Thymus (tissue), 11 donors: ENCODE measurements around the gene LSM14A. TPM values are rescaled to one million over a fixed set of nuclear protein-coding genes. Genes with fewer than 3 reads are reported as not detected.

ENCODE experiments used
- DNase-seq, 9 donors: peaks; one replicate each; pipeline ENCODE4 v3.0.0-alpha.2; 2013; ENCODE audit warnings: low spot score in 9 of 9, low read depth in 6 of 9, missing footprints in 1 of 9
- H3K27ac ChIP-seq, 2 donors: one replicate each; pipeline ENCODE4 v1.5.1; 2013; ENCODE audit warnings: control low read depth in 1 of 2, low read depth in 1 of 2, low read length in 1 of 2, mild to moderate bottlenecking in 1 of 2, moderate library complexity in 1 of 2
- H3K27me3 ChIP-seq, 2 donors: one replicate each; pipeline ENCODE4 v1.5.1; 2013; ENCODE audit warnings: low read length in 1 of 2; ENCODE audit not compliant: control insufficient read depth in 2 of 2, insufficient read depth in 1 of 2
- H3K36me3 ChIP-seq, 2 donors: one replicate each; pipeline ENCODE4 v1.5.1; 2013; ENCODE audit warnings: low read length in 1 of 2, mild to moderate bottlenecking in 1 of 2, moderate library complexity in 1 of 2; ENCODE audit not compliant: control insufficient read depth in 2 of 2, insufficient read depth in 2 of 2
- H3K4me1 ChIP-seq, 2 donors: one replicate each; pipeline ENCODE4 v1.5.1; 2013; ENCODE audit warnings: low read length in 2 of 2; ENCODE audit not compliant: control insufficient read depth in 2 of 2, insufficient read depth in 2 of 2
- H3K4me3 ChIP-seq, 2 donors: one replicate each; pipeline ENCODE4 v1.5.1; 2013; ENCODE audit warnings: low read length in 2 of 2, control low read depth in 1 of 2, mild to moderate bottlenecking in 1 of 2
- H3K9me3 ChIP-seq, 2 donors: one replicate each; pipeline ENCODE4 v1.5.1; 2013; ENCODE audit warnings: low read length in 1 of 2, mild to moderate bottlenecking in 1 of 2; ENCODE audit not compliant: control insufficient read depth in 2 of 2, insufficient read depth in 1 of 2
- WGBS: extraction: QIAGEN DNeasy Blood & Tissue Kit; methylation state at CpG from one replicate; pipeline ENCODE4 v1.1.7; 2013; 5-methylcytosine and 5-hydroxymethylcytosine counted together
- polyA plus RNA-seq: library from polyadenylated mRNA; stranded (reverse); fragments of 200-250 nt; gene quantifications from one replicate; pipeline ENCODE4 v1.2.3, GENCODE V29; 2013
- total RNA-seq: library from RNA; stranded (reverse); fragments of 120-200 nt; gene quantifications from one replicate; pipeline ENCODE4 v1.2.4, GENCODE V29; 2013
- donor health status: healthy.

Gene LSM14A
- total and polyA plus RNA-seq, 2 donors: 53.3 to 91.2 TPM

DNA sequence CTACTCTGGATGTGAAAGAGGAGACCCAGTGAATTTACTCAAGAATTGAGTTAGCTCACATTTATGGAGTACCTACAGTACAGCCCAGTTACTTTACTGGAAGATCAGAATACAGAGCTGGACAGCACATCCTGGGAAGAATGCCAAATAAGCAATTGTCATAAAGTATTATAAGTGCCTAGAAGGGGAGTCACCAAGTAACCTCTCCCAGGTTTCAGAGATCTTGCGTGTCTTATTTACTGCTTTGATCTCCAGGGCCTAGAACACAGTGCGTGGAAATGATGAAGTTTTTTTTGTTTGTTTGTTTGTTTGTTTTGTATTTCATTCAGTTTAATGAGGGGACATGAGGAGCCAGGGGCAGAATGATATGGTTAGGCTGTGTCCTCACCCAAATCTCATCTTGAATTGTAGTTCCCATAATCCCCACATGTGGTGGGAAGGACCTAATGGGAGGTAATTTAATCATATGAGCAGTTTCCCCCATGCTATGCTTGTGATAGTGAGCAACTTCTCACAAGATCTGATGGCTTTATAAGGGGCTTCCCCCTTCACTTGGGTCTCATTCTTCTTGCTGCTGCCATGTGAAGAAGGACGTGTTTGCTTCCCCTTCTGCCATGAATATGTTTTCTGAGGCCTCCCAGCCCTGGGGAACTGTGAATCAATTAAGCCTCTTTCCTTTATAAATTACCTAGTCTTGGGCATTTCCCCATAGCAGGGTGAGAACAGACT is 87.2 kb downstream of the LSM14A start:
- Histone ChIP-seq H3K9me3 (no peaks in the 10 kb centered on the region), H3K4me1 (no peaks in the 10 kb centered on the region), H3K27ac (no peak overlapping the region), H3K27me3 (no peaks in the 10 kb centered on the region), H3K36me3 (no peaks in the 10 kb centered on the region), H3K4me3 (no peak overlapping the region)
- no peak for DNase-seq
- WGBS: 95% methylated on average over 3 of the region's 3 CpGs

DNA sequence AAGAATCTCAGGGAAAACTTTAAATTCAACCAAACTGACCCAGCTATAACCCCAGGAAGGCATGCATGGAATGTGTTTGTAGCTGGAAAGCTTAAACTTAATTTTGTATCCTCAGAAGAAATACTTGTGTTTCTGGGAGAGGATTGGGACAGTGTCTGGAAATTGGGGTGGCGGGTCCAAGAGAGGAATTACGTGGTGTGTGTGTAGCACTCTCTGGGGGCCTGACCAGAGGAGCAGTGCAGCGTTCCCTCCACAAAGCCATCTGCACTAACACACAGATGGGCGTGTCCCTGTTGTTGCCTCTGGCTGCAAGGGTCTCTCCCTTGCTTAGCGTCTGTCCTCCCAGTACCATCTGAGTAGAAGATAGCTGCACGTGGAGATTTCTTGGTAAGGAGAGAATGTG is 88.5 kb downstream of the LSM14A start:
- Histone ChIP-seq H3K36me3 (peaks cover 0 to 2% of the 10 kb centered on the region in 2 donors), H3K4me3 (no peak overlapping the region), H3K9me3 (no peaks in the 10 kb centered on the region), H3K27me3 (no peaks in the 10 kb centered on the region), H3K27ac (no peak overlapping the region), H3K4me1 (peaks cover 0 to 2% of the 10 kb centered on the region in 2 donors)
- DNase-seq: no peak
- WGBS: 85% methylated on average over 6 of the region's 6 CpGs

DNA sequence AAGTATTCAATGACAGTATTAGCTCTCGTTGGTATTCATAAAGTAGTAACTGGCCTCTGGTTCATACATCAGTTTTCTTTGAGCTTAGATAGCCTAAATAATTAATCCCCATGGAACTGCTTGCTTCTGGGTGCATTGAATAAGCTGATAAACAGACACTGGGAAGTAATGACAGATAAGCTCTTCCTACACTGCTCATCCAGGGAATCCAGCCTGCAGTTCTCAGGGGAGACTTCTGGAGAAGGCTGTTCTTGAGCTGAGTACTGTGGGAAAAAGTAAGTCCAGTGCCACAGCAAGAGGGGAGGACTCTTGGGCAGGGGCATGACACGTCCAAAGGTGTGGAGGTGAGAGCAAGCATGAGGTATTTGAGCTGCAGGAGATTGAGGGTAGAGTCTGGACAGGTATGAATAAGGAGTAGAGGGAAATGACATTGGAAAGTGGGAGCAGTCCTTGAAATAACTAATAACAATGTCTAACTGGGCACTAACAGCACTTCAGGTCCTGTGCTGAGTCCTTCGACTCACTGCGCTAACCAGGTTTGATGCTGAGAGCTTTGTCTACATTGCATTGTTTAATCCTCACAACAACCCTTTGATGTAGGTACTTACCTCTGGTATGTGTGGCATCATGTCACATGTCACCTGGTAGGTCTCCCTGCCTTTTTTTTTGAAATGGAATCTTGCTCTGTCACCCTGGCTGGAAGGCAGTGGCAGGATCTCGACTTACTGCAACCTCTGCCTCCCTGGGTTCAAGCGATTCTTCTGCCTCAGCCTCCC is 89.2 kb downstream of the LSM14A start:
- Histone ChIP-seq H3K9me3 (no peaks in the 10 kb centered on the region), H3K4me1 (peaks cover 0 to 2% of the 10 kb centered on the region in 2 donors), H3K27me3 (no peaks in the 10 kb centered on the region), H3K27ac (no peak overlapping the region), H3K36me3 (peaks cover 0 to 6% of the 10 kb centered on the region in 2 donors), H3K4me3 (no peak overlapping the region)
- 95% methylated on average over 6 of the region's 6 CpGs for WGBS
- DNase-seq: no peak

DNA sequence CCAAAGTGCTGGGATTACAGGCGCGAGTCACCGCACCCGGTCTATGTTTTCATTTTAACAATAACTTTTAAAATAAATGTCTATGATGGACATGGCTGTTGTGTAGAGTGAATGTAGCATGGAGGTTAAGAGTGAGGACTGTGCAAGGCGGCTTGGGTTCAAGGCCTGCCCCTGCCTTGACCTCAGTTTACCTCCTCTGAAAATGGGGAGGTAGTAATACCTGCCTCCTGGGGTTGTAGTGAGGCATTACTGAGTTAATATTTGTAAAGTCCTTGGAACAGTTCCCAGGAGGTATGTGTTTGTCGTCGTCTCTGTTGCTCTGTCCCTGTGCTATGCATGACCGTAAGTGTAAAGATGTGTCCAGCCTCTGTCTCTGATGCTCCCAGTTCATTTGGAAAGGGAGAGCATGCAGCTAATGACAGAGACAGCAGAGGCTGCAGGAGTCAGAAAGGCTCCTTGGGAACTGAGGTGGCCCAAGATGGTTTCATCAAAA is 91.5 kb downstream of the LSM14A start:
- peaks cover 0 to 2% of the 10 kb centered on the region in 2 donors for H3K4me1 ChIP-seq
- H3K27me3 ChIP-seq: no peaks in the 10 kb centered on the region
- WGBS: 96% methylated on average over 8 of the region's 8 CpGs
- no peak overlapping the region for H3K27ac ChIP-seq
- no peaks in the 10 kb centered on the region for H3K9me3 ChIP-seq
- H3K36me3 ChIP-seq: peaks cover 0 to 9% of the 10 kb centered on the region in 2 donors
- no peak overlapping the region for H3K4me3 ChIP-seq
- DNase-seq: no peak

DNA sequence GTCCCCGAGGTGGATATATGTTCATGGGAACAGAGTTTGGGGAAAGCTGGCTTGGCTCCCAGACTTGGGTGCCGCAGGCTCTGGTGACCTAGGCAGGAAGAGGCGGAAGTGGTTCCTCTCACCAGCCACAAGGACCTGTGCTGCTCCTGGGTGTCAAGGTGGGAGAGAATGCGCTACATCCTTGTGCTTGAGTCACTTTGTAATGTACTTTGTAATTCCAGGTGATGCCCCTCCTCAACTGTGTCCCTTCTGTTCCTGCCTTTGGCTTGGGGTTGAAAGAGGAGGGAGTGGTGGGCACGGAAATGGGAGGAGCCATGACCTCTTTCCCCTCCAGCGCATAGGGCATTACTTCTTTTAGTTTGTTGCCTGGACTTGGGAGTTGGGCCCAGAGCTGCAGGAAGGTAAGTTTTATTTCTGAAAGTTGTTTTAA is 92.9 kb downstream of the LSM14A start:
- H3K27me3 ChIP-seq: no peaks in the 10 kb centered on the region
- H3K4me1 ChIP-seq: peaks cover 2 to 13% of the 10 kb centered on the region in 2 donors
- WGBS: 92% methylated on average over 6 of the region's 6 CpGs
- H3K36me3 ChIP-seq: peaks cover 0 to 9% of the 10 kb centered on the region in 2 donors
- no peak for DNase-seq
- H3K27ac ChIP-seq: no peak overlapping the region
- no peak overlapping the region for H3K4me3 ChIP-seq
- H3K9me3 ChIP-seq: no peaks in the 10 kb centered on the region

DNA sequence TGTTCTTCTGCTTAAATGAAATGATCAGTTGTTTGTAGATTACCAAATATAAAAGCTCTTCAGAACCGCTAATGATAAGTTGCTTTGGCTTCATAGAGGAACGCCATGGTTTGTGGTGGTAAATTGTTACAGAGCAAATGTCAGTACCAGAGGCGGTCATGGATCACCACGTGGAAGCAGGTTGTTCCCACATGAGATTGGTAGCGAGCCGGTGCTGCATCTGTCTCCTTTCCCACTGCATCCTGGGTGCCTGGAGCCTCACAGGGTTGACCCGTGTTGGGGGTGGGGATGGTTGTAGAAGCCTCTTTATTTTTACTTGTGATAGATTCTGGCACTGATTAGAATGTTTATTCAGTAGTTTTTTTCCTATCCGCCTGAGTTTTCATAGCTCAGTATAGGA is 96.8 kb downstream of the LSM14A start:
- peak overlapping the region in 1 of 2 donors; percentile 59 for H3K27ac ChIP-seq
- peaks cover 2 to 21% of the 10 kb centered on the region in 2 donors for H3K4me1 ChIP-seq
- no peak for DNase-seq
- H3K9me3 ChIP-seq: no peaks in the 10 kb centered on the region
- WGBS: 83% methylated on average over 8 of the region's 8 CpGs
- H3K4me3 ChIP-seq: no peak overlapping the region
- H3K27me3 ChIP-seq: no peaks in the 10 kb centered on the region
- H3K36me3 ChIP-seq: peaks cover 0 to 9% of the 10 kb centered on the region in 2 donors

DNA sequence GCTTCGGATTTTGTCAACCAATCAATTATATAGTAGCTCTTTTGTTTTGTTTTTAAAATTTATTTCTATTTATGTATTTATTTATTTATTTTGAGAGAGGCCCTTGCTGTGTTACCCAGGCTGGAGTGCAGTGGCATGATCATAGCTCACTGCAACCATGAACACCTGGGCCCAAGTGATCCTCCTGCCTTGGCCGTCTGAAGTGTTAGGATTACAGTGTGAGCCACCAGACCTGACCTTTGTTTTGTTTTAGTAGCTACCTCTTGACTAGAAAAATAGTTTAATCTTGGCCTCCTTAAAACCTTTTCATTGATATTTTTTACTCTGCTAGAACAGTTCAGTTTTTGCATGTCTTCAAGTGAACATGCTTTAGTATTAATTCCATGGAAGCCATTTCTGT is 97.2 kb downstream of the LSM14A start:
- no peak overlapping the region for H3K4me3 ChIP-seq
- peaks cover 0 to 9% of the 10 kb centered on the region in 2 donors for H3K36me3 ChIP-seq
- H3K4me1 ChIP-seq: peaks cover 6 to 21% of the 10 kb centered on the region in 2 donors
- DNase-seq: no peak
- H3K9me3 ChIP-seq: no peaks in the 10 kb centered on the region
- H3K27ac ChIP-seq: peak overlapping the region; percentile 75 to 84
- no peaks in the 10 kb centered on the region for H3K27me3 ChIP-seq
- 52% methylated on average over 2 of the region's 2 CpGs for WGBS

DNA sequence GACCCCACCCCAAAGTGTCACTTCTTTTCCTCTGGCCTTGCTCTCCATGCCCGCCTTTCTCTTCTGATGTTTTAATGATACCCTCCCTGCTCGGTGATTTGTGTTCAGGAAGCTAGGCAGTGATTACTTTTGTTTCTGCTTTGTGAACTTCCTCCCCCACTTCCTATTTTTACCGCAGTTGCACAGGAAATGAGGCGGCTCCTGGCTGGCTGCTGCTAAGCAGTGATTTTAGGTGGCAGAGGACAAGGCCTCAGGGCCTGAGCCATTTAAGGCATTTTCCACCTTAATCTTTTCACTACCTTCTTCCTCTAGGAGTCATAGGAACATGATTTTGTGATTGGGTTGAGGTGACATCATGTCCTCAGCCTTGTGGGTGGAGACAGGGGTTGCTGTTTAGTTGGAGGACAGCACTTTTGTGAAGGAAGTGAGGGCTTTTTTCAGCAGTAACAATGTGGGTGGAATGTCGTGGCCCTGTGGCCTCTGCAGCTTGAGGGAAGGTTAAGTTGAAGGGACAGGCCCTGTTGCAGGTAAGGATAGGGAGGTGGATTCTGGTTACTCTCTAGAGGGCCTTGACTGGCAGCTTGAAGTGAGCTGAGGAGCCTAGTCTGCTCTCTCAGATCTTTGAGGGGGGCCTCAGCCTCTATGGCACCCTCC is 97.8 kb downstream of the LSM14A start:
- no peaks in the 10 kb centered on the region for H3K9me3 ChIP-seq
- peak in 7 of 9 donors; percentile 26 to 80 (median 52) for DNase-seq
- H3K27ac ChIP-seq: peak overlapping the region; percentile 84 to 90
- peaks cover 0 to 9% of the 10 kb centered on the region in 2 donors for H3K36me3 ChIP-seq
- peak overlapping the region in 1 of 2 donors; percentile 18 for H3K4me3 ChIP-seq
- no peaks in the 10 kb centered on the region for H3K27me3 ChIP-seq
- peaks cover 7 to 20% of the 10 kb centered on the region in 2 donors for H3K4me1 ChIP-seq
- 13% methylated on average over 5 of the region's 5 CpGs for WGBS
